A549 treated with RU486 at 1 μM for 4 hours (cell line): ENCODE measurements around the gene ALPP. TPM values are rescaled to one million over a fixed set of nuclear protein-coding genes. Genes with fewer than 3 reads are reported as not detected.

ENCODE experiments used
- total RNA-seq: library from RNA; stranded (reverse); fragments of 200-300 nt; extraction: Qiagen RNA extraction; gene quantifications from 5 replicates; pipeline ENCODE4 v1.2.3, GENCODE V29; 2022; ENCODE audit warnings: low read depth

Gene ALPP
- 0.42 to 0.58 TPM (median 0.47 TPM) in 5 replicates for total RNA-seq

DNA sequence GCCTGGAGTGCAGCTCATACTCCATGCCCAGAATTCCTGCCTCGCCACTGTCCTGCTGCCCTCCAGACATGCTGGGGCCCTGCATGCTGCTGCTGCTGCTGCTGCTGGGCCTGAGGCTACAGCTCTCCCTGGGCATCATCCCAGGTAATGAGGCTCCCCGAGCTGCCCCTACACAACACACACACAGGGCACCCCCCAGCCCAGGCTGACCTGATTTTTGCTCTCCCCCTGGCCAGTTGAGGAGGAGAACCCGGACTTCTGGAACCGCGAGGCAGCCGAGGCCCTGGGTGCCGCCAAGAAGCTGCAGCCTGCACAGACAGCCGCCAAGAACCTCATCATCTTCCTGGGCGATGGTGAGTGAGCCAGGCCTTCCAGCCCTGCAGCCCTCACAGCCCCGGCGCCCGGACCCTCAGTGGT lies at the start of gene ALPP:
ALPP (plus strand) TSS at position 17 of the 417 bp plus-strand sequence; CDS start at position 69, 52 bp downstream.

DNA sequence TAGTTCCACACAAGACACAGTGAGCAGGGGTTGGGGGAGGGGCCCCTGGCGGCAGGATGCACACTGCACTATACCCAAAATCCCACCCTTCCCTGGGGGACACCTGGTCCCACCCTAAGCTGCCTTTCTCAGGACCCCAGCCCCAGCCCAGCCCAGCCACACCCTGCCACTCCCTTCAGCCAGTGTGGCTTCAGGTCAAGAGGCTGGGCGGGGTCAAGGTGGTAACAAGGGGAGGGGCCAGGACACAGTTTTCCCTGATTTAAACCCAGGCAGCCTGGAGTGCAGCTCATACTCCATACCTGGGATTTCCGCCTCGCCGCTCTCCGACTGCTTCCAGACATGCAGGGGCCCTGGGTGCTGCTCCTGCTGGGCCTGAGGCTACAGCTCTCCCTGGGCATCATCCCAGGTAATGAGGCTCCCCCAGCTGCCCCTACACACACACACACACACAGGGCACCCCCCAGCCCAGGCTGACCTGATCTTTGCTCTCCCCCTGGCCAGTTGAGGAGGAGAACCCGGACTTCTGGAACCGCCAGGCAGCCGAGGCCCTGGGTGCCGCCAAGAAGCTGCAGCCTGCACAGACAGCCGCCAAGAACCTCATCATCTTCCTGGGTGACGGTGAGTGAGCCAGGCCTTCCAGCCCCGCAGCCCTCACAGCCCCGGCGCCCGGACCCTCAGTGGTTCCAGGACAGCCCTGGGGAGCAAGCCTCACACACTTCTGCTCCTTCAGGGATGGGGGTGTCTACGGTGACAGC lies 28.2 kb downstream of the ALPP start, which contains the start of gene ALPG:
ALPG (plus strand) TSS at position 289 of the 755 bp plus-strand sequence; CDS start at position 340, 51 bp downstream.

Other genes starting within 250 kb of the ALPP start
- 0.08 to 0.30 TPM (median 0.14 TPM) in 5 replicates for gene ALPG, start 28.1 kb downstream of the ALPP start, total RNA-seq
- not detected in 5 replicates for gene ALPI, start 77.4 kb downstream of the ALPP start, total RNA-seq
- 0.19 to 0.74 TPM (median 0.23 TPM) in 5 replicates for gene ECEL1, start 109.1 kb downstream of the ALPP start, total RNA-seq
- gene PRSS56, start 141.6 kb downstream of the ALPP start, total RNA-seq = 0.14 to 0.27 TPM (median 0.22 TPM) in 4 of 5 replicates, not detected in the other
- not detected in 5 replicates for gene CHRND, start 147.4 kb downstream of the ALPP start, total RNA-seq
- gene CHRNG, start 160.9 kb downstream of the ALPP start, total RNA-seq = not detected in 5 replicates
- gene TIGD1, start 171.8 kb downstream of the ALPP start, total RNA-seq = 4.0 to 5.3 TPM (median 5.0 TPM) in 5 replicates
- gene EIF4E2, start 171.9 kb downstream of the ALPP start, total RNA-seq = 86.0 to 227 TPM (median 99.0 TPM) in 5 replicates